ENCODE results near the gene TANGO6.

- TF ChIP-seq, protein P1, sequence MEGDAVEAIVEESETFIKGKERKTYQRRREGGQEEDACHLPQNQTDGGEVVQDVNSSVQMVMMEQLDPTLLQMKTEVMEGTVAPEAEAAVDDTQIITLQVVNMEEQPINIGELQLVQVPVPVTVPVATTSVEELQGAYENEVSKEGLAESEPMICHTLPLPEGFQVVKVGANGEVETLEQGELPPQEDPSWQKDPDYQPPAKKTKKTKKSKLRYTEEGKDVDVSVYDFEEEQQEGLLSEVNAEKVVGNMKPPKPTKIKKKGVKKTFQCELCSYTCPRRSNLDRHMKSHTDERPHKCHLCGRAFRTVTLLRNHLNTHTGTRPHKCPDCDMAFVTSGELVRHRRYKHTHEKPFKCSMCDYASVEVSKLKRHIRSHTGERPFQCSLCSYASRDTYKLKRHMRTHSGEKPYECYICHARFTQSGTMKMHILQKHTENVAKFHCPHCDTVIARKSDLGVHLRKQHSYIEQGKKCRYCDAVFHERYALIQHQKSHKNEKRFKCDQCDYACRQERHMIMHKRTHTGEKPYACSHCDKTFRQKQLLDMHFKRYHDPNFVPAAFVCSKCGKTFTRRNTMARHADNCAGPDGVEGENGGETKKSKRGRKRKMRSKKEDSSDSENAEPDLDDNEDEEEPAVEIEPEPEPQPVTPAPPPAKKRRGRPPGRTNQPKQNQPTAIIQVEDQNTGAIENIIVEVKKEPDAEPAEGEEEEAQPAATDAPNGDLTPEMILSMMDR (IDR thresholded peaks at IDR 0.05) = peak in 1 of 7 experiments; percentile 5
- TF ChIP-seq POLR2A (IDR thresholded peaks at IDR 0.05) = no peak
Observed at GRCh38 chr16:68972720-68973119, 129.4 kb downstream of the TANGO6 start.

Measured in body of pancreas (tissue), 4 donors.